Measurements from ENCODE around the gene P2RX7.

GRCh38 chr12:121089031-121089812 is 43.5 kb upstream of the P2RX7 start:
- no peak for TF ChIP-seq CTCF (IDR thresholded peaks at IDR 0.05; ENCODE audit: insufficient read depth, low read depth, low read length)
- TF ChIP-seq EZH2 (IDR thresholded peaks at IDR 0.05; ENCODE audit: insufficient read depth, low read length): no peak
